ENCODE measurements around the gene HIPK2. TPM values are rescaled to one million over a fixed set of nuclear protein-coding genes. Genes with fewer than 3 reads are reported as not detected.

The HIPK2 gene
- total RNA-seq, 4 donors from 2014 or later: 17.9 to 35.9 (median 22.4) TPM

- H3K27ac ChIP-seq: no peak overlapping the region
- ATAC-seq: no peak
- WGBS, 2 donors (ENCODE audit: low coverage in 1 of 2): 46 to 75% methylated on average over 2 of the region's 2 CpGs
Measured at GRCh38 chr7:139797607-139798006, 19.8 kb upstream of the HIPK2 start.

GRCh38 chr7:139791316-139791715 is 13.5 kb upstream of the HIPK2 start:
- Histone ChIP-seq H3K27me3 (peaks cover 8% of the 10 kb centered on the region), H3K36me3 (no peaks in the 10 kb centered on the region), H3K4me1 (no peaks in the 10 kb centered on the region), H3K4me3 (no peak overlapping the region), H3K9me3 (no peaks in the 10 kb centered on the region), H3K27ac (no peak overlapping the region)
- TF ChIP-seq CTCF (IDR thresholded peaks at IDR 0.05): no peak
- no peak for TF ChIP-seq EP300 (IDR thresholded peaks at IDR 0.05)
- no peak for TF ChIP-seq POLR2AphosphoS5 (IDR thresholded peaks at IDR 0.05)
- TF ChIP-seq POLR2A (IDR thresholded peaks at IDR 0.05): no peak
- no peak for ATAC-seq
- WGBS, 2 donors (ENCODE audit: low coverage in 1 of 2): 87 to 89% methylated on average over 5 of the region's 7 CpGs

More at GRCh38 chr7:139797607-139798006, 19.8 kb upstream of the HIPK2 start:
- no peak overlapping the region for H3K4me3 ChIP-seq
- H3K9me3 ChIP-seq: no peaks in the 10 kb centered on the region
- no peaks in the 10 kb centered on the region for H3K36me3 ChIP-seq
- peaks cover 4% of the 10 kb centered on the region for H3K27me3 ChIP-seq
- H3K4me1 ChIP-seq: no peaks in the 10 kb centered on the region
- no peak for TF ChIP-seq EP300 (IDR thresholded peaks at IDR 0.05)
- no peak for TF ChIP-seq POLR2A (IDR thresholded peaks at IDR 0.05)
- no peak for TF ChIP-seq CTCF (IDR thresholded peaks at IDR 0.05)

- no peak overlapping the region for H3K27ac ChIP-seq
- TF ChIP-seq POLR2A (IDR thresholded peaks at IDR 0.05) (no peak), POLR2AphosphoS5 (IDR thresholded peaks at IDR 0.05) (no peak), EP300 (IDR thresholded peaks at IDR 0.05) (no peak)
- 78 to 95% methylated on average over 2 of the region's 3 CpGs for WGBS, 2 donors (ENCODE audit: low coverage in 1 of 2)
- no peaks in the 10 kb centered on the region for H3K9me3 ChIP-seq
- H3K4me3 ChIP-seq: no peak overlapping the region
- peaks cover 18% of the 10 kb centered on the region for H3K27me3 ChIP-seq
- no peaks in the 10 kb centered on the region for H3K4me1 ChIP-seq
- no peak for ATAC-seq
- no peaks in the 10 kb centered on the region for H3K36me3 ChIP-seq
Measured at GRCh38 chr7:139784648-139785047, 6.8 kb upstream of the HIPK2 start.

- no peak for TF ChIP-seq POLR2A (IDR thresholded peaks at IDR 0.05)
- TF ChIP-seq CTCF (IDR thresholded peaks at IDR 0.05): no peak
- no peak for TF ChIP-seq EP300 (IDR thresholded peaks at IDR 0.05)
- TF ChIP-seq POLR2AphosphoS5 (IDR thresholded peaks at IDR 0.05): no peak
- H3K36me3 ChIP-seq: no peaks in the 10 kb centered on the region
- H3K4me1 ChIP-seq: peaks cover 0 to 7% (median 2%) of the 10 kb centered on the region in 3 donors
- no peak overlapping the region for H3K4me3 ChIP-seq
- H3K9me3 ChIP-seq: no peaks in the 10 kb centered on the region
- ATAC-seq: no peak
- WGBS, 2 donors (ENCODE audit: low coverage in 1 of 2): 38 to 52% methylated on average over 3 of the region's 3 CpGs
- H3K27me3 ChIP-seq: peaks cover 18% of the 10 kb centered on the region
- no peak overlapping the region for H3K27ac ChIP-seq
Measured at GRCh38 chr7:139783647-139784385, 6.0 kb upstream of the HIPK2 start.

GRCh38 chr7:139782932-139783331 is 5.1 kb upstream of the HIPK2 start:
- Histone ChIP-seq H3K9me3 (no peaks in the 10 kb centered on the region), H3K36me3 (no peaks in the 10 kb centered on the region), H3K27ac (no peak overlapping the region), H3K4me1 (peaks cover 0 to 14% (median 5%) of the 10 kb centered on the region in 3 donors), H3K27me3 (peaks cover 18% of the 10 kb centered on the region), H3K4me3 (no peak overlapping the region)
- no peak for TF ChIP-seq POLR2AphosphoS5 (IDR thresholded peaks at IDR 0.05)
- TF ChIP-seq POLR2A (IDR thresholded peaks at IDR 0.05): no peak
- TF ChIP-seq EP300 (IDR thresholded peaks at IDR 0.05): no peak
- no peak for TF ChIP-seq CTCF (IDR thresholded peaks at IDR 0.05)
- 80 to 90% methylated on average over 1 to 3 of the region's 3 CpGs for WGBS, 2 donors (ENCODE audit: low coverage in 1 of 2)
- no peak for ATAC-seq
